Esophagus squamous epithelium (tissue), 4 donors: ENCODE results near the gene AP1G1.

Experiments
- POLR2A ChIP-seq, 4 donors: fragments of 450-650 bp; IDR thresholded peaks; one replicate each; pipeline ENCODE4 v1.6.1; 2017; ENCODE audit warnings: antibody characterized with exemption in 4 of 4, mild to moderate bottlenecking in 4 of 4, moderate library complexity in 3 of 4
- TF ChIP-seq, protein P1 (sequence below), 6 experiments: fragments of 450-650 bp in 4 of 6; fragments of 200-600 bp in 2 of 6; sonication (generic) in 2 of 6; IDR thresholded peaks; one replicate each; pipeline ENCODE4 v1.5.1; 2016 to 2019; ENCODE audit warnings: antibody characterized with exemption in 6 of 6, mild to moderate bottlenecking in 4 of 6, moderate library complexity in 4 of 6

DNA sequence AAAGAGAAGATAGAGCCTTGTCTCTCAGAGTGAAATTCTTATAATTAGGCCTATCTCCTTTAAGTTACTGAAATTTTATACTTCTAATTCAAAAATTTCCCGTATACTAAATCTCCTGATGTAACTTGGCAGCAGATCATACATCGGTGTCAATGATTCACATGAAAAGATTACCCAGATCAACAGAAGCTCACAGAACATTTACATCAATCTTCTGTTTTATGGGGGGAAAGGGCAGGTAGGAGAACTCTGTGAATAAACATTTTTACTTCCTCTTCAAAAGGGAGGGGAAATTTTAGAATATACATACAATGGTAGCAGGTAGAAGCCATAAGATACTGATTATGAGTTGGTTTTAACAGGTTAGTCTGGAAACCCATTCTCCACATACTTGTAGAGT, 127.3 kb downstream of the AP1G1 start:
- TF ChIP-seq, protein P1, sequence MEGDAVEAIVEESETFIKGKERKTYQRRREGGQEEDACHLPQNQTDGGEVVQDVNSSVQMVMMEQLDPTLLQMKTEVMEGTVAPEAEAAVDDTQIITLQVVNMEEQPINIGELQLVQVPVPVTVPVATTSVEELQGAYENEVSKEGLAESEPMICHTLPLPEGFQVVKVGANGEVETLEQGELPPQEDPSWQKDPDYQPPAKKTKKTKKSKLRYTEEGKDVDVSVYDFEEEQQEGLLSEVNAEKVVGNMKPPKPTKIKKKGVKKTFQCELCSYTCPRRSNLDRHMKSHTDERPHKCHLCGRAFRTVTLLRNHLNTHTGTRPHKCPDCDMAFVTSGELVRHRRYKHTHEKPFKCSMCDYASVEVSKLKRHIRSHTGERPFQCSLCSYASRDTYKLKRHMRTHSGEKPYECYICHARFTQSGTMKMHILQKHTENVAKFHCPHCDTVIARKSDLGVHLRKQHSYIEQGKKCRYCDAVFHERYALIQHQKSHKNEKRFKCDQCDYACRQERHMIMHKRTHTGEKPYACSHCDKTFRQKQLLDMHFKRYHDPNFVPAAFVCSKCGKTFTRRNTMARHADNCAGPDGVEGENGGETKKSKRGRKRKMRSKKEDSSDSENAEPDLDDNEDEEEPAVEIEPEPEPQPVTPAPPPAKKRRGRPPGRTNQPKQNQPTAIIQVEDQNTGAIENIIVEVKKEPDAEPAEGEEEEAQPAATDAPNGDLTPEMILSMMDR (IDR thresholded peaks at IDR 0.05): no peak
- no peak for TF ChIP-seq POLR2A (IDR thresholded peaks at IDR 0.05)
